Activated CD8-positive, alpha-beta memory T cell treated with anti-CD3 and anti-CD28 coated beads, Interleukin-2, amount 10 ng/mL, durations not matched to agents 7 days and 5 days (primary cell): ENCODE data around the gene MS4A4E. TPM values are rescaled to one million over a fixed set of nuclear protein-coding genes. Genes with fewer than 3 reads are reported as not detected.
"Not testable (repeated sequence)": the region's sequence is repeated elsewhere in the genome, so short reads cannot be mapped to it uniquely, and the experiment has no call there.

Experiments
- ATAC-seq: fragments of 150-1000 bp; cut with Tn5 transposase; one replicate; pipeline ENCODE4 v1.10.0; 2021; ENCODE audit warnings: moderate library complexity
- CTCF ChIA-PET: fragments of 350-600 bp; sonication (Branson Sonifier 250); formaldehyde crosslinking; loops from one replicate; lab custom pipeline; 2021; ENCODE audit warnings: antibody characterized with exemption; lab: Charles Lee
- DNase-seq: peaks from one replicate; pipeline ENCODE4 v3.0.0-alpha.2; 2020
- H3K27ac Mint-ChIP-seq: one replicate; pipeline ENCODE4 v1.8.0; 2021; ENCODE audit warnings: mild to moderate bottlenecking, mixed read lengths
- H3K27me3 Mint-ChIP-seq: one replicate; pipeline ENCODE4 v1.8.0; 2021; ENCODE audit warnings: mixed read lengths
- H3K36me3 Mint-ChIP-seq: one replicate; pipeline ENCODE4 v1.8.0; 2021; ENCODE audit warnings: mild to moderate bottlenecking, mixed read lengths
- H3K4me1 Mint-ChIP-seq: one replicate; pipeline ENCODE4 v1.8.0; 2021; ENCODE audit warnings: mixed read lengths
- H3K4me3 Mint-ChIP-seq: one replicate; pipeline ENCODE4 v1.8.0; 2021; ENCODE audit warnings: mild to moderate bottlenecking, moderate library complexity, mixed read lengths
- H3K9me3 Mint-ChIP-seq: one replicate; pipeline ENCODE4 v1.8.0; 2022; ENCODE audit warnings: low read depth, mixed read lengths
- total RNA-seq, 2 experiments: library from RNA; stranded (reverse); gene quantifications; one replicate each; pipeline ENCODE4 v1.2.3, GENCODE V29; 2021

The MS4A4E gene
- total RNA-seq, result not detected

- peaks cover 20% of the 10 kb centered on the region for H3K27me3 Mint-ChIP-seq
- CTCF ChIA-PET, result no interaction called here
- H3K9me3 Mint-ChIP-seq, result no peaks in the 10 kb centered on the region
- H3K4me1 Mint-ChIP-seq, result no peaks in the 10 kb centered on the region
- no peak within 1 kb of the TSS for H3K27ac Mint-ChIP-seq
- H3K4me3 Mint-ChIP-seq, result no peak within 1 kb of the TSS
- H3K36me3 Mint-ChIP-seq, result no peaks in the 10 kb centered on the region
- no peak for ATAC-seq
- no peak for DNase-seq
Measured at GRCh38 chr11:60242740-60243239, at the start of gene MS4A4E. TSS of gene MS4A4E (minus strand) at chr11:60243137. CDS start at chr11:60230055, 13,082 bp downstream.

- no peaks in the 10 kb centered on the region for H3K9me3 Mint-ChIP-seq
- H3K27me3 Mint-ChIP-seq, result peaks cover 25% of the 10 kb centered on the region
- no peak overlapping the region for H3K4me3 Mint-ChIP-seq
- CTCF ChIA-PET, result no interaction called here
- H3K36me3 Mint-ChIP-seq, result no peaks in the 10 kb centered on the region
- DNase-seq (no peak), ATAC-seq (no peak)
- no peaks in the 10 kb centered on the region for H3K4me1 Mint-ChIP-seq
- no peak overlapping the region for H3K27ac Mint-ChIP-seq
Measured at GRCh38 chr11:60292145-60292544, 49.2 kb upstream of the MS4A4E start.

- Mint-ChIP-seq H3K36me3 (no peaks in the 10 kb centered on the region), H3K27ac (no peak overlapping the region), H3K4me3 (no peak overlapping the region), H3K4me1 (no peaks in the 10 kb centered on the region), H3K9me3 (no peaks in the 10 kb centered on the region), H3K27me3 (peaks cover 11% of the 10 kb centered on the region)
- CTCF ChIA-PET, result interaction anchor here (0.9 kb wide), 1 partner anchor 23 kb away, joined by 3 read pairs; no protein-coding TSS in a partner anchor
- DNase-seq (no peak), ATAC-seq (no peak)
Measured at GRCh38 chr11:60288531-60288930, 45.6 kb upstream of the MS4A4E start.

- DNase-seq, H3K27ac Mint-ChIP-seq, H3K9me3 Mint-ChIP-seq, H3K36me3 Mint-ChIP-seq, H3K4me1 Mint-ChIP-seq, ATAC-seq, H3K4me3 Mint-ChIP-seq, CTCF ChIA-PET: not testable (repeated sequence)
- H3K27me3 Mint-ChIP-seq, result peaks cover 18% of the 10 kb centered on the region
Measured at GRCh38 chr11:60285411-60286126, 42.6 kb upstream of the MS4A4E start.

GRCh38 chr11:60282286-60282685 lies 39.3 kb upstream of the MS4A4E start:
- no peak overlapping the region for H3K27ac Mint-ChIP-seq
- H3K4me3 Mint-ChIP-seq, result no peak overlapping the region
- CTCF ChIA-PET, result no interaction called here
- H3K4me1 Mint-ChIP-seq, result no peaks in the 10 kb centered on the region
- peaks cover 30% of the 10 kb centered on the region for H3K27me3 Mint-ChIP-seq
- H3K9me3 Mint-ChIP-seq, result no peaks in the 10 kb centered on the region
- DNase-seq (no peak), ATAC-seq (no peak)
- H3K36me3 Mint-ChIP-seq, result no peaks in the 10 kb centered on the region

- DNase-seq (no peak), ATAC-seq (no peak)
- no peak overlapping the region for H3K27ac Mint-ChIP-seq
- CTCF ChIA-PET, result no interaction called here
- no peak overlapping the region for H3K4me3 Mint-ChIP-seq
- no peaks in the 10 kb centered on the region for H3K36me3 Mint-ChIP-seq
- no peaks in the 10 kb centered on the region for H3K9me3 Mint-ChIP-seq
- peaks cover 32% of the 10 kb centered on the region for H3K27me3 Mint-ChIP-seq
- H3K4me1 Mint-ChIP-seq, result no peaks in the 10 kb centered on the region
Measured at GRCh38 chr11:60281485-60281884, 38.5 kb upstream of the MS4A4E start.

GRCh38 chr11:60280412-60280811 lies 37.5 kb upstream of the MS4A4E start, which contains the start of gene MS4A4A:
TSS of gene MS4A4A (plus strand) at chr11:60280666. CDS start at chr11:60280676, 10 bp downstream.
- Mint-ChIP-seq H3K27me3 (peaks cover 40% of the 10 kb centered on the region), H3K4me1 (no peaks in the 10 kb centered on the region), H3K9me3 (no peaks in the 10 kb centered on the region), H3K36me3 (no peaks in the 10 kb centered on the region), H3K4me3 (no peak within 1 kb of the TSS), H3K27ac (no peak within 1 kb of the TSS)
- CTCF ChIA-PET, result no interaction called here
- DNase-seq (no peak), ATAC-seq (no peak)

- peaks cover 16% of the 10 kb centered on the region for H3K4me1 Mint-ChIP-seq
Measured at GRCh38 chr11:60274416-60274815, 31.5 kb upstream of the MS4A4E start.

GRCh38 chr11:60265373-60266214 lies 22.7 kb upstream of the MS4A4E start:
- H3K27me3 Mint-ChIP-seq, result peaks cover 36% of the 10 kb centered on the region
- H3K9me3 Mint-ChIP-seq, result no peaks in the 10 kb centered on the region
- no peaks in the 10 kb centered on the region for H3K4me1 Mint-ChIP-seq
- ATAC-seq (no peak), DNase-seq (no peak)
- no peaks in the 10 kb centered on the region for H3K36me3 Mint-ChIP-seq
- no peak overlapping the region for H3K4me3 Mint-ChIP-seq
- CTCF ChIA-PET, result interaction anchor here (0.8 to 2.4 kb wide), 7 partner anchors 10 to 200 kb away, joined by 3 to 14 read pairs (median 3); no protein-coding TSS in a partner anchor
- no peak overlapping the region for H3K27ac Mint-ChIP-seq

More at GRCh38 chr11:60274416-60274815, 31.5 kb upstream of the MS4A4E start:
- H3K36me3 Mint-ChIP-seq, result peaks cover 2% of the 10 kb centered on the region
- DNase-seq, result no peak
- no peaks in the 10 kb centered on the region for H3K9me3 Mint-ChIP-seq
- H3K4me3 Mint-ChIP-seq, result no peak overlapping the region
- ATAC-seq, result no peak
- CTCF ChIA-PET, result interaction anchor here (0.9 to 1.4 kb wide), 2 partner anchors 9 to 23 kb away, joined by 3 read pairs; no protein-coding TSS in a partner anchor
- no peak overlapping the region for H3K27ac Mint-ChIP-seq
- H3K27me3 Mint-ChIP-seq, result peaks cover 54% of the 10 kb centered on the region

- Mint-ChIP-seq H3K9me3 (no peaks in the 10 kb centered on the region), H3K36me3 (no peaks in the 10 kb centered on the region), H3K27me3 (peaks cover 35% of the 10 kb centered on the region), H3K4me3 (no peak overlapping the region), H3K27ac (no peak overlapping the region), H3K4me1 (no peaks in the 10 kb centered on the region)
- DNase-seq, result no peak
- CTCF ChIA-PET, result interaction anchor here (0.8 to 2.4 kb wide), 3 partner anchors 11 to 199 kb away, joined by 3 to 14 read pairs (median 4); no protein-coding TSS in a partner anchor
- ATAC-seq, result no peak
Measured at GRCh38 chr11:60264644-60265043, 21.7 kb upstream of the MS4A4E start.

- Mint-ChIP-seq H3K4me1 (no peaks in the 10 kb centered on the region), H3K27me3 (peaks cover 27% of the 10 kb centered on the region), H3K9me3 (no peaks in the 10 kb centered on the region), H3K4me3 (no peak overlapping the region), H3K27ac (no peak overlapping the region), H3K36me3 (no peaks in the 10 kb centered on the region)
- CTCF ChIA-PET, result interaction anchor here (0.9 kb wide), 1 partner anchor 12 kb away, joined by 3 read pairs; no protein-coding TSS in a partner anchor
- DNase-seq (no peak), ATAC-seq (no peak)
Measured at GRCh38 chr11:60263402-60263801, 20.5 kb upstream of the MS4A4E start.

- Mint-ChIP-seq H3K27ac (no peak overlapping the region), H3K9me3 (no peaks in the 10 kb centered on the region), H3K36me3 (no peaks in the 10 kb centered on the region), H3K4me1 (no peaks in the 10 kb centered on the region), H3K4me3 (no peak overlapping the region), H3K27me3 (peaks cover 15% of the 10 kb centered on the region)
- ATAC-seq, result no peak
- DNase-seq, result no peak
- CTCF ChIA-PET, result no interaction called here
Measured at GRCh38 chr11:60261014-60261413, 18.1 kb upstream of the MS4A4E start.

- no peak overlapping the region for H3K4me3 Mint-ChIP-seq
- no peaks in the 10 kb centered on the region for H3K4me1 Mint-ChIP-seq
- peaks cover 4% of the 10 kb centered on the region for H3K9me3 Mint-ChIP-seq
- H3K27ac Mint-ChIP-seq, result no peak overlapping the region
- CTCF ChIA-PET, result no interaction called here
- DNase-seq, result no peak
- no peak for ATAC-seq
- peaks cover 20% of the 10 kb centered on the region for H3K27me3 Mint-ChIP-seq
- no peaks in the 10 kb centered on the region for H3K36me3 Mint-ChIP-seq
Measured at GRCh38 chr11:60257956-60258722, 15.2 kb upstream of the MS4A4E start.
